CD4-positive, alpha-beta T cell treated with Interleukin-4 for 1 hour (primary cell): ENCODE measurements around the gene POP5.
"Not testable (repeated sequence)": the region's sequence is repeated elsewhere in the genome, so short reads cannot be mapped to it uniquely, and the experiment has no call there.

Experiments
- DNase-seq, 2 donors: peaks; one replicate each; pipeline ENCODE4 v3.0.0-alpha.2; 2020 to 2022

Gene POP5

GRCh38 chr12:120536064-120536791 lies 45.0 kb downstream of the POP5 start:
- DNase-seq: peak; percentile 19 to 50

GRCh38 chr12:120534703-120535655 lies 46.2 kb downstream of the POP5 start:
- DNase-seq: peak; percentile 56 to 60

- peak; percentile 81 to 93 for DNase-seq
Measured at GRCh38 chr12:120534203-120534702, 46.9 kb downstream of the POP5 start, which contains the start of gene RNF10. RNF10 (plus strand) TSS chr12:120534356; CDS start chr12:120534812, 456 bp downstream.

GRCh38 chr12:120532701-120533238 lies 48.4 kb downstream of the POP5 start:
- peak in 1 of 2 donors; percentile 15 for DNase-seq

- not testable (repeated sequence) for DNase-seq
Measured at GRCh38 chr12:120530418-120530761, 50.8 kb downstream of the POP5 start.

- no peak for DNase-seq
Measured at GRCh38 chr12:120529641-120530417, 51.4 kb downstream of the POP5 start.

GRCh38 chr12:120528861-120529525 lies 52.2 kb downstream of the POP5 start, which contains the start of gene COQ5:
COQ5 (minus strand) TSS chr12:120529158; CDS start chr12:120529141, 17 bp downstream.
- peak; percentile 87 to 89 for DNase-seq
